ENCODE measurements around the gene MED17.
A peak's percentile ranks its signal among the peaks of the same experiment; 100 is the strongest.

The MED17 gene

GRCh38 chr11:93849751-93850593 is 65.9 kb downstream of the MED17 start:
- DNase-seq: peak in 1 of 2 experiments; percentile 76

- DNase-seq: peak in 1 of 2 experiments; percentile 61
Measured at GRCh38 chr11:93850594-93851018, 66.5 kb downstream of the MED17 start, which contains the start of gene VSTM5. VSTM5 (minus strand) TSS chr11:93850618; CDS start chr11:93850502, 116 bp downstream.

DNA sequence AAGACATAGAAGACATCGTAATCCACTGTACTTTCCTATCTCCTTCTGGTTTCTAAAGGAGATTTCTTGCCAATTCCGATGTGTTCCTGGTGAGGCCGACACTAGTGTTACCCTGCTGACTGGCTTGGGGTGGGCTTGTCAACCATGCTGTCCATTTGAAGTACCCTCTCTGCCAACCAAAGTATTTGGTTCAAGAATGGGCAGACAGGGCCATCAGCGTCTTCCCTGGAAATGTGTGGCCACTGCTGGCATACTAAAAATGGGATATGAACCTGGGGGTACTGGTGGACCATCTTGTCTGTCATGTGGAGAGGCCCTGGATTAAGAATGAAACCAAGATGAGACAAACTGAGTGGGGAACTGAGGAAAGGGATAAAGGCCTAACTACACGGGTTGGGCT is 68.2 kb downstream of the MED17 start:
- no peak for DNase-seq

DNA sequence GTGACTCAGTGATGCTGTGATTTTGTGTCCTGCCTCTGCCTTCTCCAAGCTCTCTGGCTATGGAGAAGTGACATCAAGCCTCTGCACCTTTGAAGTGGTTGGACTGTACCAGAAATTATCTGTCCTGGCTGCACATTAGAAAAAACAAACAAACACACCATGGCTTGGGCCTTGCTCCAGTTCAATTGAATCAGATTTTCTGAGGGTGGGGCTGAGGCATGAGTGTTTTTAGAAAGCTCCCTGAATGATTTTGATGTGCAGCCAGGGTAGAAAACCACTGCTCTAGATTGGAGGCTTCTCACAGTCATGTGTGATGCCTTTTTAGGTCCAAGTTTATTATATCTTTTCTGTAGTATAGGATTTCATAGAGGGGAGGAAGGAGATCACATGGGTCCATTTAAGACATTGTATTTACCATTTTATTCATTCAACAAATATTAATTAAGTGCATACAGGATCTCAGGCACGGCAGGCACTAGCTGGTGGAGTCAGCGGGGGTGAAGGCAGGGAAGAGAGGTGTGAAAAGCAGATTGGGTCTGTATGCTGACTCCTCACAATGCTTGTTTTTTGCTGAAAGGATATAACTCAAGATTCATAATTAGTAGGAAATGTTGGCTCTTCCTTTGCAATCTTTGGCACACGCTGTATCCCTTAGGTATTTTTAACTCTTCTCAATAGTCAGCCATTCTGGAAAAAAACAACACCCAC is 73.5 kb downstream of the MED17 start:
- no peak for DNase-seq

- DNase-seq: no peak
Measured at GRCh38 chr11:93858121-93858775, 74.2 kb downstream of the MED17 start.

- no peak for DNase-seq
Measured at GRCh38 chr11:93861808-93862207, 77.7 kb downstream of the MED17 start.

All from NCI-H526 (cell line).